Mesenchymal stem cell (in vitro differentiated cells and primary cell): ENCODE data around the gene TMEM129.

Experiments
- DNase-seq: peaks from one replicate; pipeline ENCODE4 v3.0.0-alpha.2; 2013
- H2AFZ ChIP-seq: one replicate; pipeline ENCODE4 v1.6.1; 2013; ENCODE audit warnings: low read depth, mild to moderate bottlenecking, control low read depth, inconsistent platforms, low read length, moderate library complexity
- H2AK5ac ChIP-seq: 2 replicates; pipeline ENCODE4 v1.6.1; 2013; ENCODE audit warnings: low read length, moderate library complexity, mild to moderate bottlenecking, inconsistent platforms; ENCODE audit not compliant: severe bottlenecking
- H2BK120ac ChIP-seq: one replicate; pipeline ENCODE4 v1.6.1; 2013; ENCODE audit warnings: low read depth, mild to moderate bottlenecking, inconsistent platforms, low read length, moderate library complexity
- H2BK12ac ChIP-seq, 2 experiments: one replicate each; pipeline ENCODE4 v1.6.1; 2013; ENCODE audit warnings: inconsistent platforms in 2 of 2, low read length in 2 of 2, mild to moderate bottlenecking in 2 of 2, moderate library complexity in 2 of 2, control low read depth in 1 of 2
- H2BK15ac ChIP-seq: one replicate; pipeline ENCODE4 v1.6.1; 2013; ENCODE audit warnings: mild to moderate bottlenecking, low read depth, inconsistent platforms; ENCODE audit not compliant: poor library complexity, severe bottlenecking
- H2BK5ac ChIP-seq: 2 replicates; pipeline ENCODE4 v1.6.1; 2013; ENCODE audit warnings: low read depth, mild to moderate bottlenecking, low read length, control low read depth, inconsistent platforms; ENCODE audit not compliant: poor library complexity, severe bottlenecking
- H3K14ac ChIP-seq, 2 experiments: one replicate each; pipeline ENCODE4 v1.6.1; 2013; ENCODE audit warnings: inconsistent platforms in 2 of 2, low read length in 2 of 2, control low read depth in 1 of 2, mild to moderate bottlenecking in 1 of 2, moderate library complexity in 1 of 2
- H3K18ac ChIP-seq, 2 experiments: one replicate each; pipeline ENCODE4 v1.6.1; 2013; ENCODE audit warnings: inconsistent platforms in 2 of 2, low read length in 2 of 2, control low read depth in 1 of 2, low read depth in 1 of 2, mild to moderate bottlenecking in 1 of 2
- H3K23ac ChIP-seq, 2 experiments: one replicate each; pipeline ENCODE4 v1.6.1; 2013; ENCODE audit warnings: inconsistent platforms in 2 of 2, low read length in 2 of 2, mild to moderate bottlenecking in 2 of 2, moderate library complexity in 2 of 2, control low read depth in 1 of 2
- H3K27ac ChIP-seq: 2 replicates; pipeline ENCODE4 v1.5.1; 2013; ENCODE audit warnings: mild to moderate bottlenecking, moderate library complexity, low read length, control low read depth, inconsistent platforms; ENCODE audit not compliant: poor library complexity, severe bottlenecking
- H3K27me3 ChIP-seq, 2 experiments: 2 replicates each; pipeline versions ENCODE4 v1.6.1 to v1.7.0; 2013; ENCODE audit warnings: low read length in 2 of 2, mild to moderate bottlenecking in 2 of 2, moderate library complexity in 2 of 2, control low read depth in 1 of 2, inconsistent platforms in 1 of 2; ENCODE audit not compliant: control insufficient read depth in 1 of 2, insufficient read depth in 1 of 2
- H3K36me3 ChIP-seq, 2 experiments: 2 replicates each; pipeline versions ENCODE4 v1.6.1 to v1.7.0; 2013; ENCODE audit warnings: low read length in 2 of 2, control low read depth in 1 of 2, inconsistent platforms in 1 of 2, low read depth in 1 of 2, mild to moderate bottlenecking in 1 of 2; ENCODE audit not compliant: insufficient read depth in 2 of 2, control insufficient read depth in 1 of 2
- H3K4ac ChIP-seq, 2 experiments: one replicate each; pipeline ENCODE4 v1.6.1; 2013; ENCODE audit warnings: inconsistent platforms in 2 of 2, low read length in 2 of 2, mild to moderate bottlenecking in 2 of 2, moderate library complexity in 2 of 2, control low read depth in 1 of 2, low read depth in 1 of 2
- H3K4me1 ChIP-seq: 2 replicates; pipeline ENCODE4 v1.6.1; 2013; ENCODE audit warnings: low read depth, low read length, control low read depth; ENCODE audit not compliant: control insufficient read depth, insufficient read depth
- H3K4me2 ChIP-seq: 2 replicates; pipeline ENCODE4 v1.6.1; 2013; ENCODE audit warnings: low read length, mild to moderate bottlenecking, inconsistent platforms; ENCODE audit not compliant: poor library complexity, severe bottlenecking
- H3K4me3 ChIP-seq, 2 experiments: 2 replicates each; pipeline versions ENCODE4 v1.5.1 to v1.7.0; 2013; ENCODE audit warnings: low read length in 2 of 2, mild to moderate bottlenecking in 2 of 2, control low read depth in 1 of 2, low read depth in 1 of 2; ENCODE audit not compliant: insufficient read depth in 1 of 2
- H3K79me1 ChIP-seq: replicated peaks from 2 replicates; pipeline ENCODE4 v1.6.1; 2013; ENCODE audit warnings: mild to moderate bottlenecking, control low read depth, low read length, inconsistent platforms; ENCODE audit not compliant: poor library complexity, severe bottlenecking
- H3K9ac ChIP-seq: 2 replicates; pipeline ENCODE4 v1.7.0; 2013; ENCODE audit warnings: mild to moderate bottlenecking, low read length, moderate library complexity
- H3K9me3 ChIP-seq: 2 replicates; pipeline ENCODE4 v1.7.0; 2013; ENCODE audit warnings: mild to moderate bottlenecking, low read length; ENCODE audit not compliant: control insufficient read depth
- H4K8ac ChIP-seq: one replicate; pipeline ENCODE4 v1.6.1; 2013; ENCODE audit warnings: inconsistent platforms, mild to moderate bottlenecking, low read length, moderate library complexity
- H4K91ac ChIP-seq: one replicate; pipeline ENCODE4 v1.6.1; 2013; ENCODE audit warnings: mild to moderate bottlenecking, low read length, inconsistent platforms
- WGBS: methylation state at CpG from one replicate; pipeline ENCODE4 v1.1.7; 2013; ENCODE audit warnings: mixed read lengths; 5-methylcytosine and 5-hydroxymethylcytosine counted together

Gene TMEM129

DNA sequence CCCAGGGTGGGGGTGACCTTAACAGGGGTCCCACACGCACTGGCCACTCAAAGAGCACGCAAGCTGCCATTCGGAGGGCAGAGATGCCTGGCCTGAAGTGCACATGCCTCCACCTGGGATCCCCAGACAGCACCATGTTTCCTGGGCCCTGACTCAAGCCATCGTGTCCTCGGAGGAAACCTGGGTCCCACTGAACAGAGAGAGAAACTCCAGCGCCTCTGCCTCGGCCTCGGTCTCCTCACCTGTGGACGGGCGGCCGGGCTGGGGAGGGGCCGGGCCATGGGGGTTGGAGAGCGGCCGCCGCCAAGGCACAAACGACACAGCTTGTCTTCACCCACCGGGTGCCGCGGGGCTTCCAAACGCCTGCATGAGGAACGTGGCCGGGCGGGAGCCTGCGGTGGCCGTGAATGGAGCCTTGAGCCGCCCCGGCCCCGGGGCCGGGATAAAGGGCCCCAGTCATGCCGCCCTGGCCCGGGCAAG lies 42.0 kb upstream of the TMEM129 start:
- Histone ChIP-seq H4K91ac (peak overlapping the region; percentile 22), H3K27me3 (peaks cover 0 to 26% of the 10 kb centered on the region in 2 experiments), H2BK5ac (no peak overlapping the region), H2AK5ac (no peak overlapping the region), H2BK120ac (no peak overlapping the region), H3K23ac (no peak overlapping the region), H3K4ac (no peak overlapping the region), H3K36me3 (no peaks in the 10 kb centered on the region), H3K18ac (no peak overlapping the region), H3K4me2 (no peak overlapping the region), H2BK15ac (no peak overlapping the region), H4K8ac (no peak overlapping the region), H3K79me1 (no peaks in the 10 kb centered on the region), H2BK12ac (no peak overlapping the region), H3K9ac (no peak overlapping the region), H3K9me3 (no peaks in the 10 kb centered on the region), H2AFZ (no peak overlapping the region), H3K4me1 (peaks cover 38% of the 10 kb centered on the region), H3K14ac (no peak overlapping the region), H3K27ac (no peak overlapping the region), H3K4me3 (no peak overlapping the region)
- DNase-seq: no peak
- 52% methylated on average over 31 of the region's 31 CpGs for WGBS

DNA sequence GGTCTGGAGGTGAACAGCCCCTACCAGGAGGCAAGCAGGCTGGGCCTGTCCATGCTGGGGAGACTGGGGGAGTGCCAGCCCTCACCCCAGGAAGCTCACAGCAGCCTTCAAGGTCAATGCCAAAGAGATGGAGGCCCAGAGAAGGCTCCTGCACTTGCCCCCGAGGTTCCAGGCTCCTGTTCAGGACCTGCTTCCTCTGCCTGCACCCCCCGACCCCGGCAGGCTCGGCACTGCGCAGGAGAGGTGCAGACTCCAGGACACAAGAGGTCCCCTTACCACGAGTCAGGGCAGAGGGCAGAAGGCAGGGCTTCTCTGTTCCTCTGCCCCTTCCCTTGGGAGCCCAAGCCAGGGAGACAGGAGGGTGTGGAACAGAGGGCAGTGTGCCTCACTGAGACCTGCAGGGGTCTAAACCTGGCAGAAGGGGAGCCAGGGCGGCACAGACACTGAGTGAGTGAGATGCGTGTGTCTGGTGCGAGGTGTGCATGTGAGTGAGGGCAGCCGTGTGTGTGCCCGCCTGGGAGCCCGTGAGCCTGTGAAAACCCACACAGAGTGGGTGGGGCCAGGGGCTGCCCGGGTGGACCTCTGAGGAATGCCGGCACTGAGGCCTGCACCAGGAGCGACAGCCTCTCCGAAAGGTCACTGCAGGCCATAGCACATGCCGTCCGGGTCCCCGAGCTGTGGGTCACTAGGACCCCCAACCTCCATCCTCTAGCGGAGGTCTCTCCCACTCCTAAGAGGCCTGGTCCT lies 41.3 kb upstream of the TMEM129 start:
- Histone ChIP-seq H4K8ac (no peak overlapping the region), H3K9ac (no peak overlapping the region)
- DNase-seq: no peak

DNA sequence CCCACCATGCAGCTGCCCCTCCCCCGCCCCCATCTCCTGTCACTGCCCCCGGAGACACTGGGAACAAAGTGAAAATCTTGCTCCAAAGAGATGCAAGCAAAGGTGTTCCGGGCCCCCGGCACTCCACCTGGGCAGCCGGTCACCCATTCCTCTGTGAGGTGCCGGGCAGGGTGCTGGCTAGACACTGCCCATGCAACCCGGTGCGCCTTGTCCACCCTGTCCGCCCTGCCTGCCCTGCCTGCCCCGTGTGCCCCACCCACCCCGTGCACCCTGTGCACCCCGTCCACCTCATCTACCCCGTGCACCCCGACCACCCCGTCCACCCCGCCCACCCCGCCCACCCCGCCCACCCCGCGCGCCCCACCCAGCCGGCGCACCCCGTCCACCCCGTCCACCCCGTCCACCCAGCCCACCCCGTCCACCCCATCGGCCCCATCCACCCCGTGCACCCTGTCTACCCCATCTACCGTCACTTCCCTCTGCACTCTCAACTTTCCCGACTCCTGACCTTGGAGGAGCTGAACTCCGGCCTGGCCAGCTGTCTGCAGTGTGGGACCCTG lies 40.1 kb upstream of the TMEM129 start:
- no peak overlapping the region for H3K14ac ChIP-seq
- no peak overlapping the region for H2AK5ac ChIP-seq
- H3K9ac ChIP-seq: no peak overlapping the region
- no peak overlapping the region for H2BK5ac ChIP-seq
- WGBS: 79% methylated on average over 12 of the region's 32 CpGs
- no peaks in the 10 kb centered on the region for H3K9me3 ChIP-seq
- H3K18ac ChIP-seq: no peak overlapping the region
- H3K4me2 ChIP-seq: no peak overlapping the region
- no peak for DNase-seq
- no peak overlapping the region for H3K27ac ChIP-seq
- H4K91ac ChIP-seq: no peak overlapping the region
- H3K36me3 ChIP-seq: no peaks in the 10 kb centered on the region
- H3K4me1 ChIP-seq: peaks cover 31% of the 10 kb centered on the region
- H3K79me1 ChIP-seq: no peaks in the 10 kb centered on the region
- no peak overlapping the region for H3K4ac ChIP-seq
- no peak overlapping the region for H2BK12ac ChIP-seq
- H4K8ac ChIP-seq: no peak overlapping the region
- no peak overlapping the region for H2BK120ac ChIP-seq
- H2BK15ac ChIP-seq: no peak overlapping the region
- H3K23ac ChIP-seq: no peak overlapping the region
- no peak overlapping the region for H2AFZ ChIP-seq
- peaks cover 0 to 19% of the 10 kb centered on the region in 2 experiments for H3K27me3 ChIP-seq
- no peak overlapping the region for H3K4me3 ChIP-seq

More for the DNA sequence above, 41.3 kb upstream of the TMEM129 start:
- Histone ChIP-seq H2BK5ac (no peak overlapping the region), H3K4me3 (no peak overlapping the region), H4K91ac (no peak overlapping the region), H2BK15ac (no peak overlapping the region), H3K36me3 (no peaks in the 10 kb centered on the region), H3K9me3 (no peaks in the 10 kb centered on the region), H2BK12ac (no peak overlapping the region), H2AK5ac (no peak overlapping the region), H3K23ac (no peak overlapping the region), H3K4me2 (no peak overlapping the region), H3K14ac (no peak overlapping the region), H3K18ac (no peak overlapping the region), H3K79me1 (no peaks in the 10 kb centered on the region), H3K4ac (no peak overlapping the region), H2BK120ac (no peak overlapping the region), H3K4me1 (peaks cover 38% of the 10 kb centered on the region), H2AFZ (no peak overlapping the region), H3K27me3 (peaks cover 0 to 23% of the 10 kb centered on the region in 2 experiments), H3K27ac (no peak overlapping the region)
- 90% methylated on average over 20 of the region's 20 CpGs for WGBS

DNA sequence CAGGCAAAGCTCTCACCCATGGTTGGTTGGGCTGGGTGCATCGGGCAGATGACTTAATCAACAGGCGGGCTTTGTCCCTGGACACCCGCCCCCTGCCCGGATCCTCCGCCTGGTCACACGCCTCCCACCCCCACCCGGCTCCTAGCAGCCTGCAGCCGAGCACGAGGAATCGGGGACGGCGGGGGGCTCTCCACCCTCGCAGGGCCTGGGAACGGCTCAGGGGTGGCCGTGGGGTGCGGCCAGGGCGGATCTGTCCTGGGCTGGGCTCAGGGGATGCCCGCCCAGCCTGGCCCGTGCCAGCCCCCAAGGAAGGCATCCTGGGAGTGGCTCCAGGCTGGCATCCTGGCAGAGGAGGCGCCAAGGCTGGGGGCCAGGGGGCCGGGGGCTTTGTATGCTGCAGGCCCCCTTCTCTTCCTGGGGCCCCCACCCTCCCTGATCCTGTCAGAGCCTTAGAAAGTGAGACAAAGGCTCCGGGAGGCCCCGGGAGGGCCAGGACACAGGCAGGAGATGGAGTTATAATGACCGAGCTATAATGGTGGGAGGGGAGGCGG lies 39.5 kb upstream of the TMEM129 start:
- no peak overlapping the region for H4K8ac ChIP-seq
- DNase-seq: no peak
- no peak overlapping the region for H3K4me2 ChIP-seq
- 84% methylated on average over 21 of the region's 25 CpGs for WGBS
- H2BK12ac ChIP-seq: no peak overlapping the region
- H3K9ac ChIP-seq: no peak overlapping the region
- no peak overlapping the region for H3K14ac ChIP-seq
- H3K4me1 ChIP-seq: peaks cover 25% of the 10 kb centered on the region
- H3K4ac ChIP-seq: no peak overlapping the region
- no peak overlapping the region for H2BK120ac ChIP-seq
- H3K36me3 ChIP-seq: no peaks in the 10 kb centered on the region
- no peak overlapping the region for H3K27ac ChIP-seq
- no peak overlapping the region for H4K91ac ChIP-seq
- peak overlapping the region; percentile 15 for H2BK15ac ChIP-seq
- no peak overlapping the region for H3K4me3 ChIP-seq
- H3K27me3 ChIP-seq: peaks cover 0 to 15% of the 10 kb centered on the region in 2 experiments
- no peak overlapping the region for H3K18ac ChIP-seq
- H3K9me3 ChIP-seq: no peaks in the 10 kb centered on the region
- H2BK5ac ChIP-seq: no peak overlapping the region
- no peak overlapping the region for H2AK5ac ChIP-seq
- no peak overlapping the region for H3K23ac ChIP-seq
- H3K79me1 ChIP-seq: no peaks in the 10 kb centered on the region
- no peak overlapping the region for H2AFZ ChIP-seq
